Spleen (tissue), 11 donors: ENCODE data around the gene ZSWIM3. TPM values are rescaled to one million over a fixed set of nuclear protein-coding genes. Genes with fewer than 3 reads are reported as not detected.

Experiments
- DNase-seq: peaks from one replicate; pipeline ENCODE4 v3.0.0-alpha.2; 2020
- H3K27ac ChIP-seq, 8 donors: fragments of 200-600 bp; sonication (generic) in 7 of 8; 1 replicate in 4 of 8; 2 replicates in 4 of 8; pipeline versions ENCODE4 v1.5.0 to v1.8.0; 2016 to 2021; ENCODE audit warnings: inconsistent platforms in 4 of 8, mild to moderate bottlenecking in 4 of 8, moderate library complexity in 1 of 8
- H3K27me3 ChIP-seq, 7 donors: fragments of 200-600 bp; sonication (generic) in 6 of 7; replicated peaks in 1 of 7; 1 replicate in 4 of 7; 2 replicates in 3 of 7; pipeline versions ENCODE4 v1.5.0 to v1.8.0; 2016 to 2021; ENCODE audit warnings: inconsistent platforms in 3 of 7, mild to moderate bottlenecking in 1 of 7
- H3K36me3 ChIP-seq, 6 donors: fragments of 200-600 bp; sonication (generic) in 5 of 6; 1 replicate in 4 of 6; 2 replicates in 2 of 6; pipeline versions ENCODE4 v1.5.0 to v1.8.0; 2016 to 2021; ENCODE audit warnings: inconsistent platforms in 2 of 6
- H3K4me1 ChIP-seq, 6 donors: fragments of 200-600 bp; sonication (generic) in 5 of 6; 1 replicate in 3 of 6; 2 replicates in 3 of 6; pipeline versions ENCODE4 v1.5.0 to v1.8.0; 2016 to 2021; ENCODE audit warnings: inconsistent platforms in 3 of 6
- H3K4me3 ChIP-seq, 8 donors: fragments of 200-600 bp; sonication (generic) in 7 of 8; 1 replicate in 4 of 8; 2 replicates in 4 of 8; pipeline versions ENCODE4 v1.5.0 to v1.8.0; 2016 to 2021; ENCODE audit warnings: inconsistent platforms in 4 of 8, mild to moderate bottlenecking in 4 of 8, moderate library complexity in 2 of 8
- H3K9me3 ChIP-seq, 8 donors: fragments of 200-600 bp; sonication (generic) in 7 of 8; 1 replicate in 4 of 8; 2 replicates in 4 of 8; pipeline versions ENCODE4 v1.5.0 to v1.8.0; 2016 to 2021; ENCODE audit warnings: inconsistent platforms in 4 of 8
- CTCF ChIP-seq, 11 experiments: fragments of 200-600 bp in 7 of 11; fragments of 450-650 bp in 4 of 11; sonication (generic) in 4 of 11; IDR thresholded peaks in 8 of 11; conservative IDR thresholded peaks in 3 of 11; 1 replicate in 7 of 11; 2 replicates in 4 of 11; pipeline versions ENCODE4 v1.4.0 to v1.8.0; 2016 to 2021; ENCODE audit warnings: antibody characterized with exemption in 11 of 11, inconsistent platforms in 4 of 11, mild to moderate bottlenecking in 1 of 11
- POLR2A ChIP-seq, 3 donors: fragments of 450-650 bp; IDR thresholded peaks; one replicate each; pipeline ENCODE4 v1.5.1; 2017; ENCODE audit warnings: antibody characterized with exemption in 3 of 3, mild to moderate bottlenecking in 1 of 3
- POLR2AphosphoS5 ChIP-seq, 3 donors: sonication (generic); formaldehyde crosslinking; IDR thresholded peaks; one replicate each; pipeline ENCODE4 v1.5.1; 2017; ENCODE audit warnings: antibody characterized with exemption in 3 of 3
- WGBS, 5 donors: extraction: QIAGEN DNeasy Blood & Tissue Kit in 3 of 5; methylation state at CpG; one replicate each; pipeline versions ENCODE4 v1.1.5 to v1.1.7; 2013 to 2018; 5-methylcytosine and 5-hydroxymethylcytosine counted together
- intact Hi-C: fragments of 100-400 bp; cut with DNase I; formaldehyde crosslinking; loops from one replicate; pipeline ENCODE4 v1.15.0; 2023; ENCODE audit warnings: low total_unique reads
- polyA plus RNA-seq, 3 donors: library from polyadenylated mRNA; stranded (reverse); fragments of 200-250 nt; gene quantifications; one replicate each; pipeline ENCODE4 v1.2.1, GENCODE V29; 2013
- total RNA-seq, 7 donors: library from RNA; depleted of rRNA in 3 of 7; stranded (reverse); fragments of >200 nt in 3 of 7; fragmentation: NEBNext Ultra II Directional in 4 of 7; extraction: Animal tissue kit (Norgen Biotek cat#: 25700) in 4 of 7; gene quantifications; one replicate each; pipeline versions ENCODE4 v1.1.0 to v1.2.1, GENCODE V29; 2016 to 2021
- donor health status: healthy with polysubstance abuse.
- donor health status: DM: no; HTN: no; CAD: no; lungs with moderate emphysema.
- donor health status: DM: no; HTN: no; CAD: no.
- donor health status: Bipolar disorder and iron deficiency.
- donor health status: healthy.
- donor health status: DM: no; HTN: no; CAD: no.
- donor health status: DM: yes; HTN: yes; CAD: no.

Gene ZSWIM3
- total and polyA plus RNA-seq, 10 donors, result 3.1 to 7.1 (median 5.1) TPM

GRCh38 chr20:45890077-45890984, 32.9 kb downstream of the ZSWIM3 start:
- Histone ChIP-seq H3K4me1 (peaks cover 33 to 76% (median 59%) of the 10 kb centered on the region in 6 donors), H3K27me3 (no peaks in the 10 kb centered on the region), H3K4me3 (peak overlapping the region; percentile 72 to 98 (median 89)), H3K9me3 (no peaks in the 10 kb centered on the region), H3K36me3 (peaks cover 0 to 64% (median 26%) of the 10 kb centered on the region in 6 donors), H3K27ac (peak overlapping the region; percentile 72 to 90 (median 86))
- intact Hi-C loops, result no loop called here
- DNase-seq, result peak; percentile 92
- TF ChIP-seq CTCF (IDR thresholded peaks at IDR 0.05 in 8 of 11, conservative IDR thresholded peaks at IDR 0.05 in 3 of 11), result peak; percentile 12 to 78 (median 61)
- peak; percentile 68 to 80 (median 70) for TF ChIP-seq POLR2AphosphoS5 (IDR thresholded peaks at IDR 0.05)
- TF ChIP-seq POLR2A (IDR thresholded peaks at IDR 0.05), result peak in 1 of 3 donors; percentile 9
- 2 to 5% (median 2%) methylated on average over 25 to 79 of the region's 79 CpGs for WGBS, 5 donors

GRCh38 chr20:45890985-45891983, 33.9 kb downstream of the ZSWIM3 start, which contains the start of the genes CTSA and NEURL2:
Gene CTSA, plus strand, starts transcription at chr20:45891335. Its CDS starts 234 bp downstream, at chr20:45891569.
Gene NEURL2, minus strand, starts transcription at chr20:45891208. Its CDS starts 217 bp downstream, at chr20:45890991.
- Histone ChIP-seq H3K27me3 (no peaks in the 10 kb centered on the region), H3K9me3 (no peaks in the 10 kb centered on the region), H3K27ac (peak within 1 kb of the TSS; percentile 72 to 90 (median 86)), H3K36me3 (peaks cover 0 to 66% (median 34%) of the 10 kb centered on the region in 6 donors), H3K4me3 (peak within 1 kb of the TSS; percentile 72 to 98 (median 89)), H3K4me1 (peaks cover 30 to 66% (median 52%) of the 10 kb centered on the region in 6 donors)
- peak; percentile 97 for DNase-seq
- intact Hi-C loops, result no loop called here
- 1 to 2% (median 1%) methylated on average over 51 to 78 of the region's 78 CpGs for WGBS, 5 donors
- TF ChIP-seq CTCF (IDR thresholded peaks at IDR 0.05 in 8 of 11, conservative IDR thresholded peaks at IDR 0.05 in 3 of 11) (peak in 2 of 11 experiments; percentile 16 to 23), POLR2A (IDR thresholded peaks at IDR 0.05) (peak in 2 of 3 donors; percentile 19 to 39), POLR2AphosphoS5 (IDR thresholded peaks at IDR 0.05) (peak; percentile 94 to 96 (median 95))

GRCh38 chr20:45892049-45892825, 34.8 kb downstream of the ZSWIM3 start:
- Histone ChIP-seq H3K4me3 (peak overlapping the region; percentile 72 to 98 (median 89)), H3K36me3 (peaks cover 0 to 66% (median 34%) of the 10 kb centered on the region in 6 donors), H3K4me1 (peaks cover 30 to 65% (median 51%) of the 10 kb centered on the region in 6 donors), H3K27ac (peak overlapping the region in 7 of 8 donors; percentile 72 to 90 (median 87)), H3K9me3 (no peaks in the 10 kb centered on the region), H3K27me3 (no peaks in the 10 kb centered on the region)
- TF ChIP-seq POLR2AphosphoS5 (IDR thresholded peaks at IDR 0.05) (peak in 1 of 3 donors; percentile 49), POLR2A (IDR thresholded peaks at IDR 0.05) (peak in 1 of 3 donors; percentile 9), CTCF (IDR thresholded peaks at IDR 0.05 in 8 of 11, conservative IDR thresholded peaks at IDR 0.05 in 3 of 11) (no peak)
- 63 to 81% (median 64%) methylated on average over 9 of the region's 9 CpGs for WGBS, 5 donors
- no peak for DNase-seq
- intact Hi-C loops, result no loop called here
